ENCODE measurements around the gene ZBTB25.

ZBTB25 gene

DNA sequence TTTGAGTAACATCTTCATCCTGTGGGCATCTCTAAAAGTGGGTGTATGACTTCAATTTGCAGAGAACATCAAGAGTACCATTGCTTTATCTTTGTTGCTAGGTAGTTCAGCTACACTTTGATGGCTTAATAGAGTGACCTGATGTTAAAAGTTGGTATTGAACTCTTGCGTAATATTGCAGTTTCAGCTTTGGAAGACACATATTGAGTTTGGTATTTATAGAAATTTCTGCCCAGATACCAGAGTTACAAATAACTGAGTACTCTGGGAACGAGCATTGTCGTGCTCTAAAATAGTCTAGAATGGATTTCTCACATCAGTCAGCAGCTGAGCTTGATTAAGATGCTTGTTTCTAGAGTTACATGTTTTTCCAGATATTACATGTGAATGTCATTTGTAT lies 63.1 kb downstream of the ZBTB25 start:
- no peak for DNase-seq (ENCODE audit: low spot score)

DNA sequence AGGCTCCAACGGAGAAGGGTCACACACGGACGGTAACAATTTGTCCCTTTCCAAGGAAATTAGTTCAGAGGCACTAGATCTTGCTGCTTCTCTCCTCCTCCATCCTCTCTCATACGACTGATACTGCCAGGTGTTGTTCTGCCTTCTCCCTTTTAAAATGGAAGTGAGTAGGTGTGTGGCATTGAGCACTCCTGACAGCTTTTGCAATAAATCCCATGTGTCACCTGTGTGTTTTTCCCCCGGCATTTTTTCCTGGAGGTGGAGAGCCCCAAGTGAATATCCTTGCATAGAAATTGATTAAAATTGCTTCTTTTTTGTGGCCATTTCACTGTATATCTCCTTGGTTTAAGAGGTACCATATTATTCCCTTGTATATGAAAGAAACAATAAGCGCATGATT lies 64.5 kb downstream of the ZBTB25 start:
- DNase-seq (ENCODE audit: low spot score) = no peak

DNA sequence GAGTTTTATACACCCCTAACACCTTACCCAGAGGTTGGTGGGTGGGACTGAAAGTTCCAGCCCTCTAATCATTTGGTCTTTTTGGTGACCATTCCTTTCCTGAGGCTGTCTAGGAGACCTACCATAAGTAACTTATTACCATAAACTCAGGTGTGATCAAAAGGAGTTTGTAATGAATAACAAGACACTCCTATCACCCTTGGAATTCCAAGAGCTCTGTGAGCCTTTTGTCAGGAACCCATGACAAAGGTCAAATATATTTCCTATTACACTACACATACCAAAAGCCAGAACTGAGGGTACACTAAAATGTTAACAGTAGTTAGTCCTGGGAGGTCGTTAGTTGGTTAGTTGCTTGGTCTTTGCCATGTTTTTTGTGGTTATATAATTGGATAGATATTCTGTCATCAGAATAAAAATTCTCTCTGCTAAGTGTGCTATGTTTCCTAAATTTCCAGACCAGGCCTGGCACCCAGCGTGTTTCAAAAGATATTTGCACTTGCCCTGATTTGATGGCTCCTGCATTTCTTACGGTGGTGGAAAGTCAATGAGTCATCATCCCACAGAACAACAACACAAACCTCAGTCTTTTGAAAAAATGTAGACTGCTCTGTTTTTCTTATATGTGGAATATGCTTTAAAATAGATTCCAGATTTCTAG lies 65.3 kb downstream of the ZBTB25 start:
- DNase-seq (ENCODE audit: low spot score) = no peak

DNA sequence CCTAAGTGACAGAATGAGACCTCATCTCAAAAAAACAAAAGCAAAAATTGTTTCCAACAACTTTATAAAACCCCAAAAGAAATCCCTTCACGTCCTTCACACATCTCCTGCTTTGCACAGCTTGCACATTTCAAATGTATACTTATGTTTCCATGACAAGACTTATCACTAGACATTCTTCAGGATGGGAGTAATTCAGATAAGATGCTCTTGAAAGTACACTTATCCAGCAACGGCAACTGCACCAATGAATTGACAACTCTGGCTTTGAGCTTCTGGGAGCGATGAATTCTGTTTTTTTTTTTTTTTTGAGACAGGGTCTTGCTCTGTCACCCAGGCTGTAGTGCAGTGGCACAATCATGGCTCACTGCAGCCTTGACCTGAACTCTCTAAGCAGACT lies 69.1 kb downstream of the ZBTB25 start:
- no peak for DNase-seq (ENCODE audit: low spot score)

DNA sequence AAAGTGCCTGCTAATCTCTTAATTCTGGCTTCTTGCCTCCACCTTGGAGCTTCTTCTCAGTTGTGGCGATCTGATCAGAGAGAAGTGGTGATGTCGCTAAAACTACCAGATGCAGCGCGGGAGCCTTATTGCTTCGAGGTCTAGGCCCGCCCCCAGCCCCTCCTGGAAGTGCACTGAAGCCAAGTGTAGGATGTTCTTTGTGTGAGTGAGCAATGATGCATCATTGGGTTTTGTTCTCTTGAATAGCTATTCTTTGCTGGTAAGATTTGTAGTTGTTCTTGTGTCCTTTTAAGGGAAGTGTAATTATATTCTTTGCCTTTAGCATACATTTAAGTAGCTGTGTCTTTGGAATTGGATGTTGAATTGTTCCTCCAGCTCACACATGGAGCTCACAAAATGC lies 79.7 kb downstream of the ZBTB25 start:
- no peak for DNase-seq (ENCODE audit: low spot score)

DNA sequence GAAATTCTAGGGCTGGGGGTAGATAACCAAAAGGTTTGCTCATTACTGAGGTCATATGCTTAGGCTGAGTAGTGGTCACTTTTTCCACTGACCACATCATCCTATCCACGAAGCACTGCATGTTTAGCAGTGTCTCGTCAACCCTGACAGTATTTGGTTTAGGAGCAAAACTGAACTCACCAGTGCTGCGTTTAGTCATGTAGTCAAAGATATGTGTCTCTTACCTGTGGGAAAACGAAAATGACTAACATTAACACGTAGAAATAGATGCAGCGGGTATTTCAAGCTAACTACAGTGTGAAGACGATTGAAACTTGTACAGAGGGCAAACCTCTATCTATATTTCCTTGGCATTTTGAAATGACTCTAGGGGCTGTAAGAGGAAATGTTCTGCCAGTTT lies 80.9 kb downstream of the ZBTB25 start:
- no peak for DNase-seq (ENCODE audit: low spot score)

DNA sequence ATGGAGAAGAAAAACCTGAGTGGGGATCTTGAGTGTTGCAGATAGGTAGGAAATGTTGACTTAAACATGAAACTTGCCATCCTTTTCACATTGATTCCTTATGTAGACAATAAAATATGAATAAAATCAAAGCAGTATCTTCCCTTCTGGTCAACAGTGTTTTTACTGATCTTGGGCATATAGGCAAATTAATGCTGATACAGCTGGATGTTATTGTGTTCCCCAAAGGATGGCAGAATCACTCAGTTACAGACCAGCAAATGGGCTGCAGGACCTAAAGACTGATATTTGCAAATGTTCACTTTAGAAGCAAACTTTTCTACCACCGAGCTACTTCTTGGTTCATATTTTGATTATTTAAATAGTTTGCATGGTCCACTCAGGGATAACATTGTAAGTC lies 81.6 kb downstream of the ZBTB25 start:
- DNase-seq (ENCODE audit: low spot score) = no peak

DNA sequence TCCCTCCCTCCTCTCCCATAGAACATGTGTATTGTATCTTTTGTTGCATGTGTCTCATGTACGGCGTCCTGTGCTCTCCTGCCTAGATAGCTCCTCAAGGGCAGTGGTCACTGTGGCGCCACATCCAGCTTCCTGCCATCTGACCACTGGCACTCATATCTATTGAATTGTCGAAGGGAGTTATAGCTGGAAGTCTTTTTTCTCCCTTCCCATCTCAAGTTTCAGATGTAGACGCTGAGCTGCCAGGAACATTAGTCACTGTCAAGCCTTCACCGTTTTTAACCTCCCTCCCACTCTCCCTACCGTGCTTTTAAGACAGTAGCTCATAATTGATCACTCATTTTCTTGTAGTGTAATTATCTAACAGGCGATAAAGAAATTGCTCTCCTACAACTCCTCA lies 82.5 kb downstream of the ZBTB25 start:
- no peak for DNase-seq (ENCODE audit: low spot score)

DNA sequence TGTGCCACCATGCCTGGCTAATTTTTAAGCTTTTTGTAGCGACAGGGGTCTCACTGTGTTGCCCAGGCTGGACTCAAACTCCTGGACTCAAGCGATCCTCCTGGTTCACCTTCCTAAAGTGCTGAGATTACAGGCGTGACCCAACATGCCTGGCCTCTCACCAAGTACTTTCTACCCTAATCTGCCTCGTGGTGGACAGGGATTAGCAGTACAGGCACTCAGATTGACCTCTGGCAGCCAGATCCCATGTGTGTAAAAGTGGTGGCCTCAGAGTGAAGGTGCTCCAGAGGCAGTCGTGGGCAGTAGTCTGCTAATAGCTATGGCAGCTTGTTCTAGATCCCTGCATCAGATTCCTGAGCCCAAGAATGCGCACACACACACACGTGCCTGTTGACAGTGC lies 84.6 kb downstream of the ZBTB25 start:
- no peak for DNase-seq (ENCODE audit: low spot score)

DNA sequence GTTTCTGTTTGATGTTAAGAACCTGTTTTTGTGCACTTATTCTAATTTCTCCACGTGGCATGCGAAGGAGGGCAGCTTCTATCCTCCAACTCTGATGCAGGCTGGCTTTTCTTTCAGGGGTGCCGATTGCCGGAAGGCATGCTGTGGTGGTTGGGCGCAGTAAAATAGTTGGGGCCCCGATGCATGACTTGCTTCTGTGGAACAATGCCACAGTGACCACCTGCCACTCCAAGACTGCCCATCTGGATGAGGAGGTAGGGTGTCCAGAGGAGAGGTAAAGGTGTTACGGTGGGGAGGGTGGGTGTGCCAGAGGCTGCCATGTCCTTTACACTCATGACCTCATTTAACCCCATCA lies 85.9 kb downstream of the ZBTB25 start:
- no peak for DNase-seq (ENCODE audit: low spot score)

DNA sequence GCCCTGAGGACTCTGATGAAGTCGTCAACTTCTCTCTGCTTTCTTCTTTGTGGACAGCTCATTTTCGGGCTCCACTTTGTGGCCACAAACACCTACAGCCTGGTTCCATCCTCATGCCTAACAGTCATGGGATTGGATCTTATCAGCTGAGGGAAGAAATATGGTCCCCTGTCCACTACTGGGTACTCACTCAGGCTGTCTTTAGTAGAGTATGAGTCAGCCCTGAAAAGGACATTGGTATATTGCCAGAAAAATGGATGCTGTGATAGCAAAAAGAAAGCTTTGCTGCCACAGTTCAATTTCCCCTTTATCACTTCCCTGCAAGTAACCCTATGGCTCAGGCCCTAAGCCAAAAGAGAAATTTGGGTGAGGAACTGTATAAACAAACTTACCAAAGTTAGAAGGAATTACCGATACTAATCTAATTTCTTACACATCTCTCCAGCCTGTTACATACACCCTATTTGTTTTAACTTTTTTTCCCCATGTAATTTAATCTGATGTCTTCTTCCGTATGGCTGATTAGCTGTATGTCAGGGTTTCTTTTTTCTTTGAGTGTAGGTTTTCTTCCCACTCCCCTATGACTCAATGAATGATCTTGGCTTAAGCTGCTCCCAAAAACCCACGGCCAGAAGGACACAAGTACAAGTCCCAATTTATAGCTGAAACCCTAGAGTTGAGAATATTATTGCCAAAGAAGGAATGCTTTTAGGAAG lies 86.4 kb downstream of the ZBTB25 start:
- no peak for DNase-seq (ENCODE audit: low spot score)

DNA sequence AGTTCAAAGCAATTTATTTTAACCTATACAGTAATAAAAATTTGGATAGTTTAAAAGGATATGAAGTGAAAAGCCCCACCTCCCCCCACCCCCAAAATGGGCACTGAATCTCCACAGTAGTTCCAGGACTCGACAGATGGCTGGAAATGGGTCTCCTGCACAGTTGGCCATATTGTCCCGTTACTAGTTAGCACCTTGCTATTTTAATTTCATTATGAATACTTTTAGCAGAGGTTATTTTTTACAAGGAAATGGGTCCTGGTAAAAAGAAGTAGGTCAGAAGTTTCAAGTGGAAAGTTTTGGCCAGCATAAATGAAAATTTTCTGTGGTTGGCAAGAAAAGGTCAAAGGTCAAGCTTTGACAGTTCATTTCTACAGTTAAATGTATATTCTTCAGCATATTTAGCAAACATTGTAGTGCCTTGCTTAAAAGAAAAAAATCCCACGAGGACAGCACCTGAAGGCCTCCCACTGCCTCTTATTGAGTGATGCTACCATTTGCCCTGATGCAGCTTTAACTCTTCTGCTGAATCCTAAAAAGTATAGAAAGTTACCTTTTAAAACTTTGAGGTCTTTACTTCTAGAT lies 87.2 kb downstream of the ZBTB25 start:
- no peak for DNase-seq (ENCODE audit: low spot score)

DNA sequence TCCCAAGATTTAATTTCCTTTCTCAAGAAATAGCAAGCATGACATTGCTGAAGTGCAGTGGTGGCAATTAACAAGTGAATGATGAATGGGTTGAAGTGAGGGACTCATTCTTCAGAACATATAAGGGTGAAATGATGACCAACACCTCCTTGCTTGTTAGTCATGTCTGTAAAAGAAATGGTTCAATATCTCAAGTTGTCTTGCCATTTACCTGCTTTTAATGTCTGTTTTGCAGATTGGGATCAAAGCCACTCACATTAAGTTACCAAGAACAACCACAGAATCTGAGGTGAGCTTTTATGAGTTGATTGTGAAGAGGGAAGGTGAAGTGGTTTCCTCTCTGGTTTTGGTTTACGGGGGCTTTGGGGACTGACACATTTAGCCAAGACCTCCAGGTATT lies 91.4 kb downstream of the ZBTB25 start:
- no peak for DNase-seq (ENCODE audit: low spot score)

DNA sequence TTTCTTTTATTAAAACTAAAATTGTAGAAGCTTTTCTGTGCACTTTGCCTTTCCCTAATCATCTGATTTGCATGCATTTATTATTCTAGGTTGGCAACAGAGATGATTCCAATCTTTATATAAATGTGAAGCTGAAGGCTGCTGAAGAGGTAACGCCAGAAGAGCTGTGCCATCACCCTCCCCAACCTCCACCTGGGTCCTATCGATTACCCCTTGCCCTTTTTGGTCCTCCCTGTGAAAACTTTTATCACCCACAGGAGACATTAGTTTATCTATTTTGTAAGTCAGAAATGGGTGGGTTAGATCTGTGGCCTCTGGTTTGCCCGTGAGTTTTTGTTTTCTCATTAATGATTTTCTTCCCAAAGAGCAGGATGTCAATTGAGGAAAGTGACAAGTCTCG lies 92.6 kb downstream of the ZBTB25 start:
- no peak for DNase-seq (ENCODE audit: low spot score)

DNA sequence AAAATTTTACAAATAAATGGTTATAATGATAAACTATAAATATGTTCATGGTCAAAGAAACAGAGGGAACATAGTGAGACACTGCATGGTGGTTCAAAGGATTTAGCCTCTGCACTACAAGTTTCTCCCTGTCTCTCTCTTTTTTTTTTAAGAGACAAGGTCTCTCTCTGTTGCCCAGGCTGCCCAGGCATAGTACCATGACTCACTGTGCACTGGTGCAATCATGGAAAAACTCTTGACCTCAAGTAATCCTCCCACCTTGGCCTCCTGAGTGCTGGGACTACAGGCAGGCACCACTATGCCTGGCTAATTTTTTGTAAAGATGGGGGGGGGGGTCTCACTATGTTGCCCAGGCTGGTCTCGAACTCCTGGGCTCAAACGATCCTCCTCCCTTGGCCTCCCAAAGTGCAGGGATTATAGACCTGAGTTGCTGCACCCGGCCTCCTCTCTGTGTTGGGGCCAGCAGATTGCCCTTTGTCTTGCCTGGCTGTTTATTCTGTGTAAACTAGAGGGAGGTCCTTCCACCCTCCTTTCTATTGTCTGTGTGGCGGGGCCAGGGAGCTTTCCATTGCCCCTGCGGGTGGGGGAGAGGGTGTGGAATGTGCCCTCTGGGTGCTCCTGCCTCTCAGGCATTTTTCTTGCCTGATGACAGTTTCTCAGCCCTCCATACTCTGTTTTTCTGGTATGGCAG lies 93.4 kb downstream of the ZBTB25 start:
- DNase-seq (ENCODE audit: low spot score) = no peak

DNA sequence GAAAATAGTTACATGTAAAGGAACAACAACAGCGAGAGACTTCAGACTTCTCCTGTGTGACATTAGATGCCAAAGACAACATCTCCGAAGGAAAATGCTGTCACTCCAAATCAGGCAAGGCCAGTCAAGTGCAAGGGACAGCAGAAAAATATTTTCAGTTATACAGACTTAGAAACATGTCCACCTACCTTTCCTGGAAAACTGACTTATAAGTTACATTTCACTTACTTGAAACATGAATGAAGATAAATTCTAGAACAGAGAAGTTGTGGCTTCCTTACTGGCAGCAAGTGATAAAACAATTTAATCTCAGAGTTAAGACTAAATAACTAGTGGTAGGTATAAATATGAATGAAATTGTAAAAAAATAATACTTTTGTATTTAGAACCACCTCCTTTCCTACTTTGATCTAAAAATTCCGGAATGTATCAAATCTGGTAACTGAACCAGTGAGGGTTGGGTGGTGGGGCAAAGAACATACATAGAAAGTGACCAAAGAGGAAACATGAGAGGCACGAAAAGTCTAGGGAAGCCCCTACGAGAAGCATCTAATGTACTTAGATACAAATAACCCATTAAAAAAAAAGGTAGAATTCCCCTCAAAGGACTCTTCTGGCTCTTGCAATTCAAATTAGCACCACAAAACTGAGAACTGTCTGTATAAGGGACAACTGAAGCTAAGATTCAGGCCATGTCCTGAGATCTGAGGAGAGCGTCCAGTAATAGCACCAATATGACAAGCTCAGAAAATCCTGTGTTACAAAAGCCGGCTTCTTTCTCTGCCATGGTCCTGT lies 94.3 kb downstream of the ZBTB25 start:
- DNase-seq (ENCODE audit: low spot score) = no peak

DNA sequence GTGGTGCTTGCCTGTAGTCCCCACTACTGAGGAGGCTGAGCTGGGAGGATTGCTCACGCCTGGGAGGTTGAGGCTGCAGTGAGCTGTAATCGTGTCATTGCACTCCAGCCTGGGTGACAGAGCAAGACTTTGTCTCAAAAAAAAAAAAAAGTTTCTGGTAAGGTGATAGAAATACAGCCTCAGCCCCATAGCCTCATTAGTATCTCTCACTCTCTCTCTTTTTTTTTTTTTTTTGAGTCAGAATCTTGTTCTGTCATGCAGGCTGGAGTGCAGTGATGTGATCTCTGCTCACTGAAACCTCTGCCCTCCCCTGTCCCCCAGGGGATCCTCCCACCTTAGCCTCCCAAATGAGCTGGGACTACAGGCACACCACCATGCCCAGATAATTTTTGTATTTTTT lies 96.3 kb downstream of the ZBTB25 start:
- DNase-seq (ENCODE audit: low spot score) = no peak

DNA sequence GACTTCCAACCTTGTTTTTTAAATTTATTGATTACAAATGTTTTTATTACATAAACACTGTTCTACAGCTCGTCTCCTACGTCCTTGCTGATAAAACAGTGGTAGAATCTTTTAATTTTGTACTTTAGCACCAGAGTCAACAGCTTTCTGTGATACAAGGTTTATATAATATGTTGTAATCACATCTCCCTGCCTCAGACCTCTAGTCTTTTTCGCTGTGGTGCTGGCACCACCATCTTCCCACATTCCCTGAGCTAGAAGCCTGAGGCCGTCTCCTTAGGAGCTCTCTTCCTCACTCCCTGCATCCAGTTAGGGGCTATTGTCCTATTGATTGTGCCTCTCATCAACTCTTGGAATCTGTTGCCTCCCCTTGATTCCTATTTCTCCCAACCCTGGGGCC lies 98.3 kb downstream of the ZBTB25 start:
- no peak for DNase-seq (ENCODE audit: low spot score)

DNA sequence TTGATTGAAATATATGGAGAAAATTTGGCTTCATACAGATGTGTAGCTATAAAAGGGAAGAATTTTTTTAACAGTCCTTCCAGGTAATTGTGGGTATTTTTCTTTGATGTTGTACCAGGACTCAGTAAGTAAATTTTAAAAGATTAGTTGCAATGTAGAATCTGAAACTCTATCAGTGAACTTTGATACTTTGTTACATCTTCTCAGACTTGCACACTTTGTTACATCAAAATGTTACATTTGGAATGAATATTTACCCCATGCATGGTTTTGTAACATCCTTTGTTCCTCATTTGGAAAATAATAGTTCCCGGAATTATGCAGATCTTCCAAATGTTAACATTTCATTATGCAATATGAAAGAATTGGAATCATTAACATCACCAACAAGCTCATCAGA lies 101.7 kb downstream of the ZBTB25 start:
- no peak for DNase-seq (ENCODE audit: low spot score)

DNA sequence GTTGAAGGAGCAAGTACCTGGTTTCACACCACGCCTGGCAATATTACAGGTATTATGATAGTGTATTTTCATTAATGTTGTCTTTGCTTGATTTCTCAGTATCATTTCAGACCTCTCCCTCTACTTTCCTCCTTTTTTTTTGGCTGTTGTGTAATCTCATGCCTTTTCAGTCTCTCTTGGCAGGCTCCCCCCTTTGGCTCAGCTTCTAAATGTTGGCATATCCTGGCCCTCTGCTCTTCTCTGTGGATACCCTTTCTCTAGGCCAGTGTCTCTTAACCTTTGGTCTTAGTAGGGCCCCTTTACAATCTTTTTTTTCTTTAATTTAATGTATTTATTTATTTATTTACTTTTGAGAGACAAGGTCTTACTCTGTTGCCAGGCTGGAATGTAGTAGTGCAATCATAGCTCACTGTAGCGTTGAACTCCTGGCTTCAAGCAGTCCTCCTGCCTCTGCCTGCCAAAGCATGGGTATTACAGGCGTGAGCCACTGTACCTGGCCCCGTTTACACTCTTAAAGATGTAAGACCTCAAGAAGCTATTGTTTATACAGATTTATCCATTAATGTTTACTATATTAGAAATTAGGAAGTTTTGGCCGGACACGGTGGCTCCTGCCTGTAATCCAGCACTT lies 102.7 kb downstream of the ZBTB25 start:
- DNase-seq (ENCODE audit: low spot score) = no peak
